HG03039 (cell line): ENCODE measurements around the gene GLT1D1.
A peak's percentile ranks its signal among the peaks of the same experiment; 100 is the strongest.
"Not testable (repeated sequence)": the region's sequence is repeated elsewhere in the genome, so short reads cannot be mapped to it uniquely, and the experiment has no call there.

Source experiments
- ATAC-seq: cut with Tn5 transposase; IDR thresholded peaks from one replicate; pipeline ENCODE4 v1.9.1; 2021; ENCODE audit warnings: mild to moderate bottlenecking, moderate library complexity; ENCODE audit not compliant: unreplicated experiment

The GLT1D1 gene

GRCh38 chr12:128852885-128853599 lies at the start of gene GLT1D1:
Gene GLT1D1, plus strand, starts transcription at chr12:128853478. Its CDS starts 104 bp downstream, at chr12:128853582.
- no peak for ATAC-seq

GRCh38 chr12:128803788-128804187 lies 49.5 kb upstream of the GLT1D1 start:
- ATAC-seq, result no peak

- ATAC-seq, result no peak
These were observed 48.5 kb upstream of the GLT1D1 start for GRCh38 chr12:128804762-128805161.

- ATAC-seq, result not testable (repeated sequence)
These were observed 47.9 kb upstream of the GLT1D1 start for GRCh38 chr12:128805406-128805805.

GRCh38 chr12:128806573-128806972 lies 46.7 kb upstream of the GLT1D1 start:
- ATAC-seq, result no peak

GRCh38 chr12:128807161-128807724 lies 46.0 kb upstream of the GLT1D1 start:
- no peak for ATAC-seq

- ATAC-seq, result no peak
These were observed 44.6 kb upstream of the GLT1D1 start for GRCh38 chr12:128808651-128809050.

- ATAC-seq, result peak; percentile 73
These were observed 42.8 kb upstream of the GLT1D1 start for GRCh38 chr12:128810182-128811127.

GRCh38 chr12:128811806-128812205 lies 41.5 kb upstream of the GLT1D1 start:
- ATAC-seq, result no peak

GRCh38 chr12:128813392-128813791 lies 39.9 kb upstream of the GLT1D1 start:
- ATAC-seq, result no peak

- no peak for ATAC-seq
These were observed 39.4 kb upstream of the GLT1D1 start for GRCh38 chr12:128813883-128814282.

- ATAC-seq, result no peak
These were observed 38.6 kb upstream of the GLT1D1 start for GRCh38 chr12:128814411-128815261.

- no peak for ATAC-seq
These were observed 37.3 kb upstream of the GLT1D1 start for GRCh38 chr12:128815779-128816642.

- no peak for ATAC-seq
These were observed 36.7 kb upstream of the GLT1D1 start for GRCh38 chr12:128816643-128816920.

GRCh38 chr12:128817111-128818015 lies 35.9 kb upstream of the GLT1D1 start:
- ATAC-seq, result peak; percentile 36

GRCh38 chr12:128818065-128819022 lies 34.9 kb upstream of the GLT1D1 start:
- ATAC-seq, result peak; percentile 27

- ATAC-seq, result no peak
These were observed 33.8 kb upstream of the GLT1D1 start for GRCh38 chr12:128819293-128820144.
